Cerebellar nuclear complex (tissue), 1 donor: ENCODE measurements around the gene EAF1.
"Not testable (repeated sequence)": the region's sequence is repeated elsewhere in the genome, so short reads cannot be mapped to it uniquely, and the experiment has no call there.

Experiments
- DNase-seq, 2 experiments: peaks; one replicate each; lab custom pipeline; 2025; lab: John Stamatoyannopoulos, UW

EAF1 gene

GRCh38 chr3:15405448-15406050 is 21.8 kb upstream of the EAF1 start:
- DNase-seq: no peak

- DNase-seq: no peak
These were observed 18.2 kb upstream of the EAF1 start for GRCh38 chr3:15409239-15409638.

GRCh38 chr3:15409774-15410173 is 17.6 kb upstream of the EAF1 start:
- no peak for DNase-seq

GRCh38 chr3:15410966-15411365 is 16.4 kb upstream of the EAF1 start:
- DNase-seq: not testable (repeated sequence)

- DNase-seq: no peak
These were observed 6.5 kb upstream of the EAF1 start for GRCh38 chr3:15420871-15421270.

GRCh38 chr3:15426579-15427118 is 749 bp upstream of the EAF1 start:
- no peak for DNase-seq

- DNase-seq: no peak
These were observed 583 bp downstream of the EAF1 start for GRCh38 chr3:15427981-15428380.

- DNase-seq: no peak
These were observed 1.1 kb downstream of the EAF1 start for GRCh38 chr3:15428539-15428938.

- no peak for DNase-seq
These were observed 1.7 kb downstream of the EAF1 start for GRCh38 chr3:15429080-15429479.

GRCh38 chr3:15430624-15431023 is 3.2 kb downstream of the EAF1 start:
- DNase-seq: no peak

GRCh38 chr3:15431256-15431837 is 3.9 kb downstream of the EAF1 start:
- DNase-seq: no peak

- no peak for DNase-seq
These were observed 6.1 kb downstream of the EAF1 start for GRCh38 chr3:15433531-15433930.

GRCh38 chr3:15434756-15435155 is 7.4 kb downstream of the EAF1 start:
- no peak for DNase-seq

GRCh38 chr3:15436246-15436645 is 8.8 kb downstream of the EAF1 start:
- no peak for DNase-seq

GRCh38 chr3:15438983-15439382 is 11.6 kb downstream of the EAF1 start:
- no peak for DNase-seq

GRCh38 chr3:15439476-15439875 is 12.1 kb downstream of the EAF1 start:
- DNase-seq: no peak

- no peak for DNase-seq
These were observed 13.5 kb downstream of the EAF1 start for GRCh38 chr3:15440891-15441290.

- no peak for DNase-seq
These were observed 16.6 kb downstream of the EAF1 start for GRCh38 chr3:15443826-15444524.

GRCh38 chr3:15449489-15450224 is 22.3 kb downstream of the EAF1 start:
- no peak for DNase-seq

GRCh38 chr3:15450438-15451215 is 23.2 kb downstream of the EAF1 start:
- DNase-seq: no peak

GRCh38 chr3:15451216-15452113 is 24.1 kb downstream of the EAF1 start:
- no peak for DNase-seq
